Activated CD8-positive, alpha-beta memory T cell treated with anti-CD3 and anti-CD28 coated beads for 1 hour (primary cell): Measurements from ENCODE around the gene NCR3LG1.
"Not testable (repeated sequence)": the region's sequence is repeated elsewhere in the genome, so short reads cannot be mapped to it uniquely, and the experiment has no call there.

Experiments used
- DNase-seq, 2 donors: peaks; one replicate each; pipeline ENCODE4 v3.0.0-alpha.2; 2020; ENCODE audit warnings: low read depth in 1 of 2; ENCODE audit errors: extremely low read depth in 1 of 2

The NCR3LG1 gene

DNA sequence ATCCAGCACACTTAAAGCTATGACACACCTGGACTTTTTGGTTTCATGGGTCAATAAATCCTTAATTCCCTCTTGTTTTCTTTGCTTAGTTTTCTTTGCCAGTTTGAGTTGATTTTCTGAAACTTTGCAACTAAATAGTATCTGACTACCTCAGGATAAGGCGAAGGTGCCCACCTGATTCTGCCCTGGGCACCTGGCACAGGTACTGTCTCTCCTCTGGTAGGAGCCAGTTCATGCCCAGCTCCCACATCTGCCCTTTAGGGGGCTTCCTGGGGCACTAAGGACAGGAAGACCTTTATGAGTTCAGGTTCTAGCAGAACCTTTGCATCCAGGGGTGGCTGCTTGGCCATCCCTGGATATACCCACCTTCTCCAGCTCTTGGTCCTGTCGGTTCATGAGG is 56.4 kb downstream of the NCR3LG1 start:
- DNase-seq, result no peak

GRCh38 chr11:17408641-17409040 is 57.0 kb downstream of the NCR3LG1 start:
- DNase-seq, result no peak

- no peak for DNase-seq
Measured at GRCh38 chr11:17410606-17411379, 59.2 kb downstream of the NCR3LG1 start.

DNA sequence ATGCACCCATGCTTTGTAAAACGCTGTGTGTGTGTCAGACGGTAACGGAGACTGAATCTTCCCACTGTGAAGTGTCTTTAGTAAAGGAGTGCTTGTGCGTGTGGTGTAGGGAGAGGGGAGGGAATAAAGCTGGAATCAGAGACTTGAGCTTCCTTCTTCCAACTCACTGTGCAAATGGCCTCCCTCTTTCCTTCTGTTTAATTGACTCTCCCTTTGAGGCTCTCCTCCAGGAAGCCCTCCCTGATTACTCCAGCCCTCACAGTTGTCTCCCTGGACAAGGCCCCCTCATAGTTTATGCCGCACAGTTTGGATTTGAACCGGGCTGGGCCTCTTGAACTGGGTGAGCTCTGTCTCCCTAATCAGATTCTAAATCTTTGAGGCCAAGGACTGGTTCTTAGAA is 59.8 kb downstream of the NCR3LG1 start:
- DNase-seq, result no peak

GRCh38 chr11:17412488-17413180 is 61.0 kb downstream of the NCR3LG1 start:
- no peak for DNase-seq

- no peak for DNase-seq
Measured at GRCh38 chr11:17413414-17414316, 62.1 kb downstream of the NCR3LG1 start.

- no peak for DNase-seq
Measured at GRCh38 chr11:17414317-17414737, 62.7 kb downstream of the NCR3LG1 start.

DNA sequence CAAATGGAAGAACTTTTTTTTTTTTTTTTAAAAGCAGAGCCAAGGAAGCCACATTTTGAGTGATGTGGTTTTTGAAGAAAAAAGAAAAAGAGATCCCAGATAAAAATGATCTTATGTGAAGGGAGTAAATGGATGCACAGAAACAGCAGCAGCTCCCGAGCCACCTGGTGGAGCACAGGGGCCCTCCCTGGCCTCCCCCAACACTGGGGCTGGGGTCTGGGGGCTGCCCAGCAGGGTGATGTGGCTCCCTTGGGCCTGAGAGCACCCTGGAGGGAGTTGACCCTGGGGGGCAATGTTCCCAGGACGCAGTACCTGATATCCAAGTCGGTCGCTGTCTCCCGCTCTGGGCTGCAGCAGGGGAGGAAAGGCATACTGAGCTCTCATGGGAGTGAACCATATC is 63.4 kb downstream of the NCR3LG1 start:
- no peak for DNase-seq

DNA sequence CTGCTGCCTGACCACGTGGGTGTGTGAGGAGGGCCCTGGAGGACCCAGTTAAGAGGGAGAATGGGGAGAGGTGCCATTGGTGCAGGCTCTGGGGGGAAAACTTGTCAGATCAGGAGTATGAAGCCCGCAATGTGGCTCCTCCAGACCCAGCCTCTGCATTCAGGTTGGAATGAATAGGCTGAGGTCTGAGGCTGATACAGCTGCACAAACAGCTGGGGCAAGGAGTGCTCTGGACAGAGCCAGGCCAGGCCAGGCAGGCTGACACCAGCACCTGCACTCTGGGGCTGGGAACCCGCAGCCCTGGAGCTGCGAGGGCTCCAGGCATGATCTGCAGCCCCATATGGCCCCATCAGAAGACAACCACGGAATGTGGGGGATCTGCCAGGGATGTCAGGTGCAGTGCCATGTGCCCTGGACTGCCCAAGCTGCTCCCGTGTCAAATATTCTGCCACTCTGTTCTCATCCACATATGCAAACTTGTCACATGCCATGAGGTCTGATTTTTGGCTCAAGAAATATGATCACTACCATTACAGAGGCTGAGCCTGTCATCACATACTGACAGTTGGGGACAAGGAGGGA is 64.0 kb downstream of the NCR3LG1 start:
- DNase-seq, result no peak

- no peak for DNase-seq
Measured at GRCh38 chr11:17416492-17416891, 64.9 kb downstream of the NCR3LG1 start.

- DNase-seq, result no peak
Measured at GRCh38 chr11:17418444-17419081, 67.0 kb downstream of the NCR3LG1 start.

GRCh38 chr11:17421781-17422180 is 70.2 kb downstream of the NCR3LG1 start:
- DNase-seq, result no peak

GRCh38 chr11:17423533-17424310 is 72.1 kb downstream of the NCR3LG1 start:
- no peak for DNase-seq

- DNase-seq, result not testable (repeated sequence)
Measured at GRCh38 chr11:17426233-17426632, 74.6 kb downstream of the NCR3LG1 start.
